Stimulated activated CD4-positive, alpha-beta T cell treated with anti-CD3 and anti-CD28 coated beads, Interleukin-1b, Interleukin-23, amount 100 ng/mL, for 1 hour (primary cell): ENCODE data around the gene HS3ST6.
"Not testable (repeated sequence)": the region's sequence is repeated elsewhere in the genome, so short reads cannot be mapped to it uniquely, and the experiment has no call there.

ENCODE experiments used
- DNase-seq, 2 donors: peaks; one replicate each; pipeline ENCODE4 v3.0.0-alpha.2; 2020; ENCODE audit warnings: low read depth in 2 of 2

The HS3ST6 gene

DNA sequence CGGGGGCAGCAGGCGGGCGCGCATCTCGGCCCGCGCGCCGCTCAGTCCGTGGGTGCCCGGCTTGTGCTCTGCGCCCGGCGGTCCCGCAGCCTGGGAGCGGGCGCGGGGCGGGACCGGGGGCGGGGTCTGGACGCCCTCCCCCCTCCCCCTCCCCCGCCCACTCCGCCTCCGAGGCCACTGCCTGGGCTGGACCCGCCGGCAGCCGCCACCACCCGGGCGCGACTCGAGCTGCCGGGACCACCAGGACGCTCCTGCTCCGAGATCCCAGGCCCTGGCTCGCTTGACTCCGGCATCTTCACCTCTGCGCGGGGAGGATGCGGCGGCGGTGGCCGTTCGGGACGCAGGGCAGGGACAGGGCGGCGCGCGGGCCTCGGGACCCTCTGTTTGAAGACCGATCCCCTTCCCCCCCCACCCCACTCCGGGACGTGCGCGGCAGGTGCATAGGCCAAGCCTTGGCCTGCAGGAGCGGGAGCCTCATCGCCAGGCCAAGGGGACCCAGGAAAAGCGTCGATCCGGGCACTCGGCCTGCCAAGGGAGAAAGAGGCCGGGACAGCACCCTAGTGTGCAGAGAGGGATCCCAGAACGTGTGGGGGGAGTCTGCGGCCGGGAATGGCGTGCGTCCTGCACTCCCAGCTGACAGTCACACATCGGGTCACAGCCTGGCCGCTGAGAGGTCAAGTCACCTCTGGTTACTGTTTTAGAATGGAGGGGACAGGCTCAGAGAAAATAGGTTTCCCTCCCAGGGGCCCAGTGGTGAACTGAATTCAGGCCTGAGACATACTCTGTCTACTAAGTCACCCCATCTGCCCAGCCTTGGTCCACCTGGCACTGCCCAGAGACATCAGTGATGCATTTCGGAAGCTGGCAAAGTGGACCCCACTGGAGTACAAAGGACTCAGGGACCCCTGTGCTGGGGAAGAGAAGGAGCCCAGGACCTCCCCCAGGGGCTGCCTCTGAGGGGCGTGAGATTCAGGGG is at the start of gene HS3ST6:
Gene HS3ST6 (minus strand): TSS at position 65 of the 976 bp plus-strand sequence. CDS start 92 bp downstream, outside the sequence.
- DNase-seq: no peak

DNA sequence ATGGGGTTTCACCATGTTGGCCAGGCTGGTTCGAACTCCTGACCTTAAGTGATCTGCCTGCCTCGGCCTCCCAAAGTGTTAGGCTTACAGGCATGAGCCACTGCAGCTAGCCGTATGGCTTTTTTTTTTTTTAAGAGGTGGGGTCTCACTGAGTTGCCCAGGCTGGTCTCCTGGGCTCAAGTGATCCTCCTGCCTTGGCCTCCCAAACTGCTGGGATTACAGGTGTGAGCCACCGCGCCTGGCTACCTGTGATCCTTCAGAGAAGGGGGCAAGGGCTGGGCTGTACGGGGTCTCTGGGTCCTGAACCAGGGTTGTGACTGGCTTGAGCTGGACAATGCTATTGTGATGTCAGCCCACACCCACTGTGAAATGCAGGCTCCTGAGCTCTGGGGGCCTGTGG is 48.2 kb upstream of the HS3ST6 start, which contains the start of gene RNF151:
Gene RNF151 (plus strand): TSS at position 397 of the 400 bp plus-strand sequence. CDS start 26 bp downstream, outside the sequence.
- DNase-seq: no peak

DNA sequence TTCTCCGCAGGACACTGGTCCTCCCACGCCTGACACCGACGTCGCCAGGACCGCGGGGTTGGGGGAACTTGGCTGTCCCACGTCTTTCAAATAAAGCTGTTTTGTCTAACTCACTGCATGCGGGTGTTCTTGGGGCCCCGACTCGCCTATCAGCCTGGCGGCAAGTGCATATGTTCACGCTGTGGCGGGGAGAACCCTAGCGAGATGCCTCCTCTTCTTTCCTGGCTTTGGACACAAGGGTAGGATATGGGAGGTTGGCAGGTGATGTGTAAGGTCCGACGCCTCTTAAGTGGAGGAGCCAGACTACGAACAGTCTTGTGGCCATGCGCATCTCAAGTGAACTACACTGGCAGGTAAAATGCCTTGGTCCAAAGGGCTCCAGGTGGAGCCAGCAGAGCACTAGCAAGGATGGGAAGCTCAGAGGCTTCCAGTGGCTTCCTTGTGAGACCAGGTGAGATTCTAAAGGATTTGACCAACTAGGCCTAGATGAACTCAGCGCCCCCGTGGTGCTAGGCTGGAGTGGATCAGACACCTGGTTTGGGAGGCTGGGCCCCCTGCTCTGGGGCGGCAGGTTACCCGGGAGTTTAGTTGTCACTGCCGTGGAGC is 47.3 kb upstream of the HS3ST6 start:
- DNase-seq: no peak

DNA sequence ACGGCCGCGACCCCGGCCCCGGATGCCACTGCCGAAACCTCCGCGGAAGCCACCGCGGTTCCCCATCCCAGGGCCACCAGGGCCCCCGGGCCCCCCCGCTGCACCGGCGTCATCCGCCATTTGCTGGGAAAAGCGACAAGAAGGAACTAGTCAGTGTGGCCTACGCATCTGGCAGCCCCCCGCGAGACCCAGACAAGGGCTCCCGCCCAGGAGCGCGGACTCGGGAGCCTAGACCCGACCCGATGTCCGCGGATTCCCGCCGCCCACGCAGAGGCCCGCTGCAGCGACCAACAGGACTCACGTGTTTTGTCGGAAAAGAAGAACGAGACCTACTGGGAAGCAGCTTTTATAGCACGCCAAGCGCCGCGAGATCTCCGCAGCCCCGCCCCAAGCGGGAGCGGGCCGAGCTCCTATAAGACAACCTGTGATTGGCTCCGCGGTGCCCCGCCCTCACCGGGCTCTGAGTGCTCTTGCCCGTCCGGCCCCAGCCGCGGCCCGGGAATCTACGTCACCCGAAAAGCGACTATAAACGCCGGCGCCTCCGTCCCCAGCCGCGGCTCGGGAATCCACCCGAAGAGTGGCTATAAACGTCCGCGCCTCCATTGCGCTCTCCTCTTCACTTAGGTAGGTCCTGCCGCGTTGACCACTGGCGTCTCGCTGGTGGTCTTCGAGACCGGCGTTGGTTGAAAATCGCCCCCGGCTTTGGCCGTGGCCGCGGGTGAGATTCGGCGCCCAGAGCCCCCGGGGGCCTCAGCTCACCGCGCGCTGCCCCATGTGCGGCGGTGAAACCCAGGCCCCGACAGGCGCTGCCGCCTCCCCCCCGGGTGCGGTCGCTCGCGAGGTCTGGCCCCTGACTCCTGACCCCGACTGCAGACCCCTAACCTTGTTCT is 46.5 kb upstream of the HS3ST6 start, which contains the start of gene RPS2:
Gene RPS2 (minus strand): TSS at position 321 of the 890 bp plus-strand sequence. CDS start 201 bp downstream, at position 120.
- peak; percentile 92 to 99 for DNase-seq

DNA sequence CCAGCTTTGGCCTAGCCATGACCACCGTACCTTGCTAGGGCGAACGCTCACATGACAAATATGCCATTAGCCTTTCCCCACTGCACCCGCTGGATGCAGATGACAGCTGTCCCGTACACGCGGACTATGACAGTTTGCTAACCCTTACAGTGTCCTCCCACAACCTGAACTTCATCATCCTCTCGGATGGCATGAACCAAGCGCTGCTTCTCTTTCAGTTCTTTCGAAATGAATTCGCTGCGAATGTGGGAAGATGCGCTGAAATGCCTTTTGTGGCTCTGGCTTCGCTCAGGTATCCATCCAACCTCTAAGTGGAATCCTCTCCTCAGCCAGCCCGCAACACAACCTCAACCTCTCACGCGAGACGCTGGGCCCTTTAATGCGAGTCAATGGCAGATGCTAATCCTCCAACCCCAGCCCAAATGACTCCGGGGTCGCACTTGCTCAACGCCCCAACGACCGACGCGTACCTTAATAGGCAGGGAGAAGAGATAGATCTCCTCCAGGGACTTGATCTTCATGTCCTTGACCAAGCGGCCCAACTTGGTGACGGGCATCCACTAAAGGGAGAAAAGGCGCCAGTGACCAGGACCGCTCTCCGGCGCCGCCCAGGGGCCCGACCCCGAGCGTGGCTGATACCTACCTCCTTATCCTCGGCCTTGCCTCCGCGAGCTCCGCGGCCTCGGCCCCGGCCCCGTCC is 45.7 kb upstream of the HS3ST6 start:
- DNase-seq: no peak

DNA sequence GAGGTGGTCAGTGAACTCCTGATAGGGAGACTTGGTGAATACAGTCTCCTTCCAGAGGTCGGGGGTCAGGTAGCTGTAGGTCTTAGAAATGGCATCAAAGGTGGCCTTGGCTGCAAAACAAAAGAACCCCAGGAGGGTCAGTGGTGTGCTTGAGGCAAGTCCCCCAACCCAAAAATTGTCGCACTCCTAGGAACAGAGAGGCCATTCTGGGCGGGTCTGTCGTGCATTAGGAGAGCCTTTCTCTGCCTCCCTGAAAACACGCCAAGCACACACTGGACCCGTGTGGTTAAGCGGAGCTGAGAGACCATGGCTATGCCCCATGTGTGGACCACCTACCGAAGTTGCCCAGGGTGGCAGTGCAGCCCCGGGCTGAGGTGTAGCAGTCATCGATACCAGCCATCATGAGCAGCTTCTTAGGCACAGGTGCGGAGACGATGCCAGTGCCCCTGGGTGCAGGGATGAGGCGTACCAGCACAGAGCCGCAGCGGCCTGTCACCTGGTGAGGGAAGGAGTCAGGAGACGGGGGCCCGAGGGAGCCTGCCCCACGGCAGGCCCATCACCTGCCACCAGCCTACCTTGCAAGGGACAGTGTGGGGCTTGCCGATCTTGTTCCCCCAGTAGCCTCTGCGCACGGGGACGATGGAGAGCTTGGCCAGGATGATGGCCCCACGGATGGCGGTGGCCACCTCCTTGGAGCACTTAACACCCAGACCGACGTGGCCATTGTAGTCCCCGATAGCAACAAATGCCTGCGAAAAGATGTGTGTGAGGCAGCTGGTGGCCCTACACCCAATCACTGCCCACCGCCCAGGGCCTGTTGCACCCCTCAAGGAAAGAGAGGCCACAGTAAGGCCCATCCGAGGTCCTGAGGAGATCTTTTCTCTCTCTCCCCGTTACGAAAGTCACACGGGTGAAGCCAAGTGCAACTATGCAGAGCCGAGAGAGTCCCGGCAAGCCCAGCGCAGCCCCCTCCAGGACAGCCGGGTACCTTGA is 44.2 kb upstream of the HS3ST6 start:
- not testable (repeated sequence) for DNase-seq

DNA sequence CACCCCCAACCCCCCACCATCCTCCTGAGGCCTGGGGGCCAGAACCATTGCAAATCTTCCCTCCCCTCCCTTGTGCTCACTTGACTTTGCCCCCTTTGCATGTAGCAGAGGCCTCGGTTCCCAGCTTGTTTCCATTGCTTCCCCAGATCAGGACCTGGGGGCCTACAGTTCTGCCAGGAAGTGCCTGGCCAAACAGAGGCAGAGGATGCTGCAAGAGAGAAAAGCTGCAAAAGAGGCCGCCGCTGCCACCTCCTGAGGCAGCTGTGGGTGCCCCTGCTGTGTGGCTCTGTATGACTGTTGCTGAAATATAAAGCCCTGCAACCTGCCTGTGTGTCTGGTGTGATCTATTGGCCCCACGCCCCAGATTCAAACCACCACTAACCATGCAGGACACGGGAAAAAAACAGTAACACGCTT is 43.4 kb upstream of the HS3ST6 start:
- no peak for DNase-seq

DNA sequence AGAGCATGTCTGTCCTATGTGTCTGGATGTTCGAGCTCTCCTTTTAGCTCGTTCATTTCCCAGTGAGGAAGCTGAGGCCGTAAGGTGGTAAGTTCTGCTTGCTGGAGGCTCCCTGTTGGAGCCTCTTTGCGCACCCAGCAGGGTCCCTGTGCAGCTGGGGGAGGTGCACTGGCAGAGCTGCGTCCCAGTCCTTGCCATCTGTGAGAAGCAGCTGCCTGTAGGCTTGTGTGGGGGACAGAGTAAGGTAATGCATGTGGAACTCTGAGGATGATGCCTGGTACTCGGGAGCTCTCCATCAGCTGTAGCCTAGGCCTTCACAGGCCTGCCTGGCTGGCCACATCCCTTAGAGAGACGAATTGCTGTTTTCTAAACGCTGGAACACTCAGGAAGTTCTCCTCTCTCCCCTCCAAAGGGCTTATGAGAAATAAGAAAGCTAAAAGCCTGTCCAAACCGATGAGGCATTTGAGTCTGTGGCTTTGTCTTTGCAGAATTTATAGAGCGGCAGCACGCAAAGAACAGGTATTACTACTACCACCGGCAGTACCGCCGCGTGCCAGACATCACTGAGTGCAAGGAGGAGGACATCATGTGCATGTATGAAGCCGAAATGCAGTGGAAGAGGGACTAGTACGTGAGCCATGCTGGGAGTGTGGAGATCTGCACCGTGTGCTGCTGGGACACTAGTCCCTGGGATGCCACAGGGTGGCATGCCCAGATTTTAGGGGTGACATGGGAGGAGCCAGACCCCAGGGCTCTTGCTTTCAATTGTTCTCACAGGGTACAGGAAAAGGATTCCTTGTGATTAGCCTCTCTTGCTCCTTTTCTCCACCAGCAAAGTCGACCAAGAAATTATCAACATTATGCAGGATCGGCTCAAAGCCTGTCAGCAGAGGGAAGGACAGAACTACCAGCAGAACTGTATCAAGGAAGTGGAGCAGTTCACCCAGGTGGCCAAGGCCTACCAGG is 42.7 kb upstream of the HS3ST6 start:
- no peak for DNase-seq

DNA sequence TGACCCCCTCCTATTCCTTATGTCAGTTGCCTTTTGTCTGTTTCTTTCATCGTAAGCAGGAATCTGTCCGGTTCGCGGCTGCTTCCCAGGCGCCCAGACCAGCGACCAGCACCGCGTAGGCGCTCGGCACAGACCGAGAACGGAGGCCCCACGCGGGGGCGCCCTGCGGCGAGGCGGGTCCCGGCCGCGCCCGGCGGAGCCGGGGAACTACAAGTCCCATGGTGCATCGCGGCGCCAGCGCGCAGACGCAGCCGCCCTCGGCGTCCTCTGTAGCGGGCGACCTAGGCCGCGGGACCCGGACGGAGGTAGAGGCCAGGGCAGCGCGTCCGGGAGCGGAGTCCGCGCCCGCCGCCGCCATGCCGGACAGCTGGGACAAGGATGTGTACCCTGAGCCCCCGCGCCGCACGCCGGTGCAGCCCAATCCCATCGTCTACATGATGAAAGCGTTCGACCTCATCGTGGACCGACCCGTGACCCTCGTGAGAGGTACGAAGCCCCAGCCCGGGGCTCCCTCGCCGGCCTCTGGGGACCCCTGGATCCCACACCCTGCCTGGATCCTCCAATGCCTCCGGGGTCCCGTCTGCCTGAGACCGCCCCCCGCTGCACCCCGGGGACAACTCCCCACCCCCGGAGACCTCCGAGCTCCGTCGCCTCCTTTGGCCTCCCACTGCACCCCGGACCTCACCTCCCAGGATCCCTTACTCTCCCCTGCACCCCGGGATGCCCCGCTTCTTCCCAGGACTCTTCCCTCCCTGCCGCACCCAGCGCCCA is 41.2 kb upstream of the HS3ST6 start, which contains the start of gene NDUFB10:
Gene NDUFB10 (plus strand): TSS at position 270 of the 771 bp plus-strand sequence. CDS start 87 bp downstream, at position 357.
- peak; percentile 73 to 89 for DNase-seq

DNA sequence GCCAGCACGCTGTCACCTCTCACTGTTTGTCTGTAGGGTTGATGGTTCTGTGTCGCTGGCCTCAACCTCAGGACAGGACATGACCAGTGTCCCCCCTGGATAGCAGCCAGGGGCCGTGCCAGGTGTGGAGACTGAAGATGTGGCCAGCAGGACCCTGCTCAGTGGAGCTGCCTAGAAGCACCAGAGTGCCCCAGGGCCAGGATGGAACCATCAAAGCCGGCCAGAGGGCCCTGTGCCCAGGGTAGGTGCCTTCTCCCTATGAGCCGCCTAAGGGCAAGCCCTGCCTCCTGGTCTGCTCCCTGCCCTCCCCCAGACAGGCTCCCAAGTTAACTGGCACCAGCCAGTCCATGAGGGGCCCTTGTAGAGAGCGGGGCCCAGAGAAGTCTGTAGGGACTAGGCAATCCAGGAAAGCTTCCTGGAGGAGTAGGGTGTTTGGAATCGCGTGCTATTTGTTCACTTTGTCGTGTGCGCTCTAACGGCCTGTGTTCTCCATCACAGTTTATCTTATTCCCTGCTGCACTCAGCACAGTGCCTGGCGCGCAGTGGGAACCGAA is 40.6 kb upstream of the HS3ST6 start:
- no peak for DNase-seq

DNA sequence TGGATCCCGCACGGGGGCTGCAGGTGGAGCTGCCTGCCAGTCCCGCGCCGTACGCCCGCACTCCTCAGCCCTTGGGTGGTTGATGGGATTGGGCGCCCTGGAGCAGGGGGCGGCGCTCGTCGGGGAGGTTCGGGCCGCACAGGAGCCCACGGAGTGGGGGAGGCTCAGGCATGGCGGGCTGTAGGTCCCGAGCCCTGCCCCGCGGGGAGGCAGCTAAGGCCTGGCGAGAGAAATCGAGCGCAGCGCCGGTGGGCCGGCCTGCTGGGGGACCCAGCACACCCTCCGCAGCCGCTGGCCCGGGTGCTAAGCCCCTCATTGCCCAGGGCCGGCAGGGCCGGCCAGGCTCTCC is 39.9 kb upstream of the HS3ST6 start:
- DNase-seq: not testable (repeated sequence)

DNA sequence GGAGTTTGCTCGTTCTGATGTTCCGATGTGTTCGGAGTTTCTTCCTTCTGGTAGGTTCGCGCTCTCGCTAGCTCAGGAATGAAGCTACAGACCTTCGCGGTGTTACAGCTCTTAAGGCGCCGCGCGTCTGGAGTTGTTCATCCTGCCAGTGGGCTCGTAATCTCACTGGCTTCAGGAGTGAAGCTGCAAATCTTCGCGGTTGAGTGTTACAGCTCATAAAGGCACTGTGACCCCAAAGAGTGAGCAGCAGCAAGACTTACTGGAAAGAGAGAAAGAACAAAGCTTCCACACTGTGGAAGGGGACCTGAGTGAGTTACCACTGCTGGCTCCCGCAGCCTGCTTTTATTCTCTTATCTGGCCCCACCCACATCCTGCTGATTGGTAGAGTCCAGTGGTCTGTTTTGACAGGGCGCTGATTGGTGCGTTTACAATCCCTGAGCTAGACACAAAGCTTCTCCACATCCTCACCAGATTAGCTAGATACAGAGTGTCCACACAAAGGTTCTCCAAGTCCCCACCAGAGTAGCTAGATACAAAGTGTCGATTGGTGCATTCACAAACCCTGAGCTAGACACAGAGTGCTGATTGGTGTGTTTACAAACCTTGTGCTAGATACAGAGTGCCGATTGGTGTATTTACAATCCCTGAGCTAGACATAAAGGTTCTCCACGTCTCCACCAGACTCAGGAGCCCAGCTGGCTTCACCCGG is 39.4 kb upstream of the HS3ST6 start:
- not testable (repeated sequence) for DNase-seq

DNA sequence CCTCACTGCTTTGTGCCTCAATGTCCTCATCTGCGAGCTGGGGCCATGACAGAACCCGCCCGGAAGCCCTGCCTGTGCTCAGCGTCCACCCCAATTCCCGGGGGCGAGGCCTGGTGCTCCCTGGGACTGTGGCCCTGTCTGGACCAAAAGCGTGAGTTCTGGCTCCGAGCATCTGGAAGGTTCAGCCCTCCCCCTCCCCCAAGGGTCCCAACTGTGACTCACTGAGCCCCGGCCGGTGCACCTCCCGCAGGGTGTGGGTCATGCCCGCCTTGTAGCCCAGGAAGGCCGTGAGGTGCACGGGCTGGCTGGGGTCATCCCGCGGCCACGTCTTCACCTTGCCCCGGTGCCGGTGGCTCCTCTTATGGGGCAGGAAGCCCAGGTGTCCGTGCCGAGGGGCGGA is 35.5 kb upstream of the HS3ST6 start:
- DNase-seq: no peak

DNA sequence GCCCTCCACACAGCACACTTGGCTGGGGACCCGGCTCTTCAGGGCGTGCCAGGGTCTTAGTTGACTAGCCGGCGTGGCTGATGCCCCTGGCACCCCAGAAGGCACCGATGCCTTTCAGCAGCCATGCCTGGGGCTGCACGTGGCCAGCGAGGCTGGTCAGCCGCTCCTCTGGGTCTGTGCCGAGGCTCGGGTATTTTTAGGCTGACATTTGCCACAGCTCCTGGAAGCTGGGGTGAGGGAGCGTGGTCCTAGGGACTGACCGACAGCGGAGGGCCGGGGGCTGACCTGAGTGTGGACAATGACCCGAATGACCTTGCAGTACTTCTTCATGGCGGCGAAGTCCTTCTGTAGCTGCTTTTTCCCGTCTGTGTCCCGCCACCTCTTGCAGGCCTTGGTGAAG is 32.3 kb upstream of the HS3ST6 start:
- DNase-seq: no peak

DNA sequence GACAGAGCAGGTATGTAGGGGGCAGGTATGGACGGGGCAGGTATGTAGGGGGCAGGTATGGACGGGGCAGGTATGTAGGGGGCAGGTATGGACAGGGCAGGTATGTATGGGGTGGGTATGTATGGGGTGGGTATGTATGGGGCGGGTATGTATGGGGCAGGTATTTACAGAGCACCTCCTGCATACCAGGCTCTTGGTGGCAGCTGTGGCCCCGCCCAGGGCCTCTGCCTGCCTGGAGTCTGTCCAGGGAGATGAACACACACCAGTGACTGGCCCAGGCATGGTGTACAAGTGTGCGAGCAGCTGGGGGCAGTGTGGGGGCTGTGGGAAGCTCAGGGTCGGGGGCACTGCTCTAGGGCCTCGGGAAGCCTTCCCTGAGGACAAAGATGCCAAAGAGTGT is 31.8 kb upstream of the HS3ST6 start:
- no peak for DNase-seq

DNA sequence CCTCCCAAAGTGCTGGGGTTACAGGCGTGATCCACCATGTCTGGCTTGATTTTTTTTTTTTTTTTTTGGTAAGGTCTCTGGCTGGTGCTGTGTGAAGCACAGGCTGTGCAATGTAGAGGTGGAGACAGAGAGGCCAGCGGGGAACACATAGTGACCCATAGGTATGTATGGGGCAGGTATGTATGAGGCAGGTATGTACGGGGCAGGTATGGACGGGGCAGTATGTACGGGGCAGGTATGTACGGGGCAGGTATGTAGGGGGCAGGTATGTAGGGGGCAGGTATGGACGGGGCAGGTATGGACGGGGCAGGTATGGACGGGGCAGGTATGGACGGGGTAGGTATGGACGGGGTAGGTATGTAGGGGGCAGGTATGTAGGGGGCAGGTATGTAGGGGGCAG is 31.3 kb upstream of the HS3ST6 start:
- no peak for DNase-seq

DNA sequence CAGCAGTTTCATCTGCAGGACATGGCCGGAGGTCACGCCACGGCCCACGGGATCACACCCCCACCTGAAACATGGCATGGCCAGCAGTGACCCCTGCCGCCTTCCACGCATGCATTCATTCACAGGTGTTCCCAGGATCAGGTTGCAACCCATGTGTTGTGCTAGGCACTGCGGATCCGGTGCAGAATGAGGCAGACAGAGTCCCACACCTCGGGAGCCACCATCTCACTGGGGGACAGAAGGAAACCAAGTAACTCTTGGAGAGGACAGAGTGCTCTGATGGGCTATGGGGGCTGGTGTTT is 29.1 kb upstream of the HS3ST6 start:
- no peak for DNase-seq
